HG02852 (cell line): Measurements from ENCODE around the gene SHISA7.

ENCODE experiments used
- ATAC-seq: cut with Tn5 transposase; IDR thresholded peaks from one replicate; pipeline ENCODE4 v1.9.1; 2021; ENCODE audit warnings: mild to moderate bottlenecking, moderate library complexity; ENCODE audit not compliant: unreplicated experiment

The SHISA7 gene

DNA sequence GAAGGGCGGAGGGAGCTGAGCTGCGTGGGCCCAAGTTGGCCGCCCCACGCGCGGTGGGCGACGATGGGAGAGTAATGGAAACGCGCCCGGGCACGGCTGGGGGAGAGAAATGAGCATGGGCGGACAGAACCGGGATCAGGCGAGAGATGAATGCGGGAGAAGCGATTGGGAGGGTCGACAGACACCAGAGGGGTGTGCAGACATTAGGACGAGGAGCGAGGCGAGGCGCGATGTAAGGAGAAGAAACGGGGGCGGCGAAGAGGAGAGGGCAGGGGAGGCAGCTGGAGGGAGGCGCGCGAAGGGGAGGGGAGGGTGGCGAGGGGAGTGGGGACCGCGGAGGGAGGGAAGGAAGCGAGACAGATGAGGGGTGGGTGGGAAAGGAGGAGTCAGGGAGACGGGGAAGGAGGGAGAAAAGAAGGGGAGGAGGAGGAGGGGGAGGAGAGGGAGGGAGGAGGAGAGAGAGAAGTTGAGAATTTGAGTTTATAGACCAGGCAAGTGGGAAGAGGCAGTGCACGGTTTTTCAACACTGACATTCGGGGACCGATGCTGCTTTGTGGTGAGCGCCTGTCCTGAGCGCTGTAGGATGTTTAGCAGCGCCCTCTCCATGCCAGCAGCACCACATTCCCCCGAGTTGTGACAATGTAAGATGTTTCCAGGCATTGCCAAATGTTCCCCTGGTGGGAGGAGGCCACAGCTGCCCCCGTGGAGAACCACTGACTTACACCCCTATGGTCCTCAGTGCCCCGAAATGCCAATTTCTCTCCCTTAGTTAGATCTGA is at the start of gene SHISA7:
Gene SHISA7 (minus strand): TSS at position 256 of the 779 bp plus-strand sequence. CDS start 437 bp downstream, outside the sequence.
- no peak for ATAC-seq

GRCh38 chr19:55492362-55492944 is 49.4 kb upstream of the SHISA7 start:
- no peak for ATAC-seq

- no peak for ATAC-seq
Measured at GRCh38 chr19:55491546-55492360, 48.7 kb upstream of the SHISA7 start.

GRCh38 chr19:55490478-55491432 is 47.7 kb upstream of the SHISA7 start:
- no peak for ATAC-seq

- ATAC-seq, result no peak
Measured at GRCh38 chr19:55489711-55490477, 46.8 kb upstream of the SHISA7 start.

GRCh38 chr19:55488986-55489710 is 46.0 kb upstream of the SHISA7 start:
- ATAC-seq, result no peak

DNA sequence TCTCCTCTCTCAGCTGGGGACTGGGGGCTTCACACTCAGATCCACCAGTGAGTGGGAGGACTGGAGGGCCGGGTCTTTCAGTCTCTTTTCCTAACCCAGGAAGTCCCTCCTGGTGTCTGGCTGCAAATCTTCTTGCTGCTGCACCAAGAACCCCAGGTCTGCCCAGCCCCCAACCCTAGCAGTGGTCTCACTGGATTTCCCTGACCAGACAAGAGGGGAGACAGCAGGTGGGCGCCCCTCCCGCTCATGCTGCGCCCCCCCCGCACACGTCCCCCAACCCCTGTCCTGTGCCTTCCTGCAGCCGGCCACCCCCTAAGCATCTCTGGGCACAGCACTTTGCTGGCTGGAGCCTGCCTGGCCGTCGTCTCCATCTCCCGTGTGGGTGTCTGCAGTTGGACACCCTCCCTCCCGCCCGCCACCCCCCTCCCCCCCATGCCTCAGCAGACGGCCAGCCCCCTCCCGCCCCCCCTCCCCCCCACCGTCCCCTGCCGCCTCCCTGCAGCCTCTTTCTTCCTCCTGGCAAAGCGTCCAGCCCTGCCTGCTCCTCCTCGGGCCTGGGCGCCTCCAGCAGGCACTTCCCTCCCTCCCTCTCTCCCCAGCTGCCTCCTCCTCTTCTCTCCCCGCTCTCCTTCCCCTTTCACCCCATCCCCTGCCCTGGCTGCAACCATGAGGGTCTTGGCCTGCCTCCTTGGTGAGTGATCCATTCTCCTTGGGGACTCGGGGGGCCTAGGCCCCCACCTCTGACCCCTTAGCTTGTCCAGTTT is 45.0 kb upstream of the SHISA7 start, which contains the start of gene SSC5D:
Gene SSC5D (plus strand): TSS at position 513 of the 764 bp plus-strand sequence. CDS start 154 bp downstream, at position 667.
- ATAC-seq, result no peak

- ATAC-seq, result no peak
Measured at GRCh38 chr19:55486971-55487923, 44.1 kb upstream of the SHISA7 start.

- ATAC-seq, result no peak
Measured at GRCh38 chr19:55486043-55486970, 43.2 kb upstream of the SHISA7 start.

DNA sequence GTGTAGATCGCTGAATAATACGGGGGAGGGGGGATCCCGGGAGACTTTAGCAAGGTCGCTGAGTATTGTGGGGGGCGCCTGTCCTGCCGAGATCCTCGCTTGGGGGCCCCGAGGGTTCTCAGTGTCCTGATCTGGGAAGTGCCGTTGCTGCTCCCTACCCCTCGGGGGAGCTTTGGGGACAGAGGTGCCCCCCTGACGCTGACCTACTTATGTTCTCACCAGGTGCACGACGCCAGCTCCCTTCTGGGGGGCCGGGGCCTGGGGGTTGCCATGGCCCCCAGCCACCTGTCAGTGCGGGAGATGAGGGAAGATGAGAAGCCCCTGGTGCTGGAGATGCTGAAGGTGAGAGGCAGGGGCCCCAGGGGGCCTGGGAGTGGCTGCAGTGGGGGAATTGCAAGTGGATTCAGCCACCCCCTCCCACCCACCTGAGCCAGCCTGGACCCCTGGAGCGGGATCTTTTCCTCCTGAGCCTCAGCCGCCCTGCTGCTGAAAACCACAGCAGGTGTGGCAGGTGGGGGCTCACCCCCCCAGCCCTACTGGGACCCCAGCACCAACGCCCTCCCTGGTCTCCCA is 42.4 kb upstream of the SHISA7 start:
- no peak for ATAC-seq

- no peak for ATAC-seq
Measured at GRCh38 chr19:55484593-55485438, 41.7 kb upstream of the SHISA7 start, which contains the start of gene NAT14. Gene NAT14 (plus strand): TSS chr19:55485188. CDS start chr19:55485709, 521 bp downstream.

GRCh38 chr19:55483706-55484592 is 40.8 kb upstream of the SHISA7 start:
- ATAC-seq, result no peak

DNA sequence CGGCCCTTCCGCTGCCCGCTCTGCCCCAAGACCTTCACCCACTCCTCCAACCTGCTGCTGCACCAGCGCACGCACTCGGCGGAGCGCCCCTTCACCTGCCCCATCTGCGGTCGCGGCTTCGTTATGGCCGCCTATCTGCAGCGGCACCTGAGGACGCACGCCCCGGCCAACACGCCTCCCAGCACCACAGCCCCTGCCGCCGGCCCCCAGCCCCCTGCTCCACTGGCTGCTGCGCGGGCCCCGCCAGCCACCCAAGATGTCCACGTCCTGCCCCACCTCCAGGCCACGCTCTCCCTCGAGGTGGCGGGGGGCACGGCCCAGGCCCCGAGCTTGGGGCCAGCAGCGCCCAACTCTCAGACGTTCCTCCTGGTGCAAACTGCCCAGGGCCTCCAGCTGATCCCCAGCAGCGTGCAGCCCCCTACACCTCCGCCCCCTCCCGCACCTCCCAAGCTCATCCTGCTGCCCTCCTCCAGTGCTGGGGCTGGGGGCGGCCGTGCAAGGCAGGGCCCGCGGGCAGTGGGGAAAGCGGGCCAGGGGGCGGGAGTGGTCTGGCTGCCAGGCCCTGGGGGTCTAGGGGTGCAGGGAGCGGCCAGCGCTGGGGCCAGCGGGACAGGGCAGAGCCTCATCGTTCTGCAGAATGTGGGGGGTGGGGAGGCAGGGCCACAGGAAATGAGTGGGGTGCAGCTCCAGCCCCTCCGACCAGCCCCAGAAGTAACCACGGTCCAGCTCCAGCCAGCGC is 40.0 kb upstream of the SHISA7 start:
- ATAC-seq, result no peak
